Lower leg skin (tissue), 3 donors: Measurements from ENCODE around the gene VPS26C.

Source experiments
- POLR2A ChIP-seq, 2 donors: fragments of 450-650 bp; IDR thresholded peaks; one replicate each; pipeline ENCODE4 v1.6.1; 2016 to 2017; ENCODE audit warnings: antibody characterized with exemption in 2 of 2, mild to moderate bottlenecking in 1 of 2, moderate library complexity in 1 of 2
- TF ChIP-seq, protein P1 (sequence below), 3 donors: fragments of 450-650 bp; IDR thresholded peaks; one replicate each; pipeline ENCODE4 v1.5.1; 2016; ENCODE audit warnings: antibody characterized with exemption in 3 of 3, mild to moderate bottlenecking in 3 of 3, moderate library complexity in 2 of 3

GRCh38 chr21:37226041-37226920, 40.9 kb downstream of the VPS26C start:
- TF ChIP-seq, protein P1, sequence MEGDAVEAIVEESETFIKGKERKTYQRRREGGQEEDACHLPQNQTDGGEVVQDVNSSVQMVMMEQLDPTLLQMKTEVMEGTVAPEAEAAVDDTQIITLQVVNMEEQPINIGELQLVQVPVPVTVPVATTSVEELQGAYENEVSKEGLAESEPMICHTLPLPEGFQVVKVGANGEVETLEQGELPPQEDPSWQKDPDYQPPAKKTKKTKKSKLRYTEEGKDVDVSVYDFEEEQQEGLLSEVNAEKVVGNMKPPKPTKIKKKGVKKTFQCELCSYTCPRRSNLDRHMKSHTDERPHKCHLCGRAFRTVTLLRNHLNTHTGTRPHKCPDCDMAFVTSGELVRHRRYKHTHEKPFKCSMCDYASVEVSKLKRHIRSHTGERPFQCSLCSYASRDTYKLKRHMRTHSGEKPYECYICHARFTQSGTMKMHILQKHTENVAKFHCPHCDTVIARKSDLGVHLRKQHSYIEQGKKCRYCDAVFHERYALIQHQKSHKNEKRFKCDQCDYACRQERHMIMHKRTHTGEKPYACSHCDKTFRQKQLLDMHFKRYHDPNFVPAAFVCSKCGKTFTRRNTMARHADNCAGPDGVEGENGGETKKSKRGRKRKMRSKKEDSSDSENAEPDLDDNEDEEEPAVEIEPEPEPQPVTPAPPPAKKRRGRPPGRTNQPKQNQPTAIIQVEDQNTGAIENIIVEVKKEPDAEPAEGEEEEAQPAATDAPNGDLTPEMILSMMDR (IDR thresholded peaks at IDR 0.05), result no peak
- TF ChIP-seq POLR2A (IDR thresholded peaks at IDR 0.05), result no peak
